ENCODE results near the gene KCNB1. TPM values are rescaled to one million over a fixed set of nuclear protein-coding genes. Genes with fewer than 3 reads are reported as not detected.

The KCNB1 gene
- polyA plus RNA-seq, 1 donor from 2014 or later: 3.6 TPM

DNA sequence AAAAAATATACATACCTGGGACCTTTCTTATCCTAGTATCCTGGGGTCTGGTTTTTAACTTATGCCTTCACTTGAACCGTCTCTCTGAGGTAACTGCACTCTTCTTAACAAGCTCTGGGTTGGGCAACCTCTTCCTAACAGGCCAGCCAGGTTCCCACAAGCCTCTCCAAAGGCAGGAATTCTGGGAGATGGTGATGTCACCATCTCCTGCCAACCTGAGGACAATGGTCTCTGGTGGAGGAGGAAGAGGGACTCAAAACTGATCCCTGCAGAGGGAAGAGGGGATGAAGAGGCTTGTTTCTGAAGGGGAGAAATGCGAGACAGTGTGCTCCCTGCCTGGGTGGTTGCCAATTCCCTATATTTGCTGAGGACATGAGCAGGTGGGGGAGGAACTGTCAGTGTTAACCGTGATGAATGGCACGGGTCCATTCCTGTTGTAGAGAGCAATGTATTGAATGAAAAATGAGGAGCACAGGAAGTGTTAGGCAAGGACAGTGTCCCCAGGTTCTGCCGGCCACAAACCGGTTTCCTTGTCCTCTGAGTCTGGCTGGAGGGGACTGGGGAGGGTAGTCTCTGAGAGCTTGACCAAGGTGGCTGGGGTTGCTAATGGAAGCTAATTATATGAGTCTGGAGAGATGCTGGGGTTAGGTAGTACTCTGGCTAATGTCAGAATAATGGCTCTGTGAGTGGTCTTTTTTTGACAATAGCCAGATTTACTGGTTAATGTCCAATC is 95.5 kb downstream of the KCNB1 start:
- Histone ChIP-seq H3F3A (ENCODE audit: insufficient read depth, low read length, poor library complexity, severe bottlenecking) (no peaks in the 10 kb centered on the region), H3K27ac (ENCODE audit: low read length) (no peak overlapping the region)

DNA sequence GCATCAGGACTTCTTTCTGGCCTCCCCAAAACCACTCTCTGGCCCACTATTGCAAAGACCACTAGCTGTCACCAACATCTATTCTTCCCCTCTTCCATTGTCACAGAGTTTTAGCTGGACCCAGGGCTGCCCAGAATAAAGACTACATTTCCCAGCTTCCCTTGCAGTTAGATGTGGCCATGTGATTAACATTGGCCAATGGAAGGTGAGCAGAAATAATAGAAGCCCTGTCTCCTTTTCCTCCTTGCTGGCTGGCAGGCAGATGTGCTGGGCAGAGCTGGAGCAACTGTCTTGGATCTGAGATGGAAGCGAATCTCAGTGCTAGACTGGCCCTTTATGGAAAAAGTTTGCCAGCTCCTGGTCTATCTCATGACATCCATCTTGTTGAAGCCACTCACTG is 97.0 kb downstream of the KCNB1 start:
- H2AFZ ChIP-seq (ENCODE audit: low read depth, low read length): no peak overlapping the region
- H3K27ac ChIP-seq (ENCODE audit: low read length): no peak overlapping the region
- no peak overlapping the region for H3K4me2 ChIP-seq (ENCODE audit: low read length)

More for the DNA sequence above, 95.5 kb downstream of the KCNB1 start:
- H3K4me2 ChIP-seq (ENCODE audit: low read length): no peak overlapping the region
- H4K20me1 ChIP-seq (ENCODE audit: insufficient read depth): no peaks in the 10 kb centered on the region
- H3K79me2 ChIP-seq (replicated peaks; ENCODE audit: insufficient read depth, low read length): no peaks in the 10 kb centered on the region
- H3K36me3 ChIP-seq (ENCODE audit: insufficient read depth, low read length): no peaks in the 10 kb centered on the region
- H2AFZ ChIP-seq (ENCODE audit: low read depth, low read length): no peak overlapping the region
- no peak overlapping the region for H3K9ac ChIP-seq (ENCODE audit: low read length)
- H3K27me3 ChIP-seq (ENCODE audit: insufficient read depth, low read depth, low read length): no peaks in the 10 kb centered on the region
- H3K9me3 ChIP-seq (ENCODE audit: low read length): no peaks in the 10 kb centered on the region
- no peak overlapping the region for H3K4me3 ChIP-seq (ENCODE audit: low read length)
- no peak for TF ChIP-seq POLR2AphosphoS5 (IDR thresholded peaks at IDR 0.05)
- no peak for TF ChIP-seq EZH2 (IDR thresholded peaks at IDR 0.05; ENCODE audit: borderline replicate concordance, insufficient read depth, low read length, poor library complexity, severe bottlenecking)
- TF ChIP-seq TAF1 (IDR thresholded peaks at IDR 0.05; ENCODE audit: low read depth): no peak
- no peak for TF ChIP-seq SMC3 (conservative IDR thresholded peaks at IDR 0.05; ENCODE audit: poor library complexity)
- no peak for TF ChIP-seq EP300 (conservative IDR thresholded peaks at IDR 0.05; ENCODE audit: poor library complexity, severe bottlenecking)
- TF ChIP-seq RAD21 (conservative IDR thresholded peaks at IDR 0.05): no peak
- no peak for TF ChIP-seq MXI1 (conservative IDR thresholded peaks at IDR 0.05; ENCODE audit: poor library complexity, severe bottlenecking)
- TF ChIP-seq, protein P1, sequence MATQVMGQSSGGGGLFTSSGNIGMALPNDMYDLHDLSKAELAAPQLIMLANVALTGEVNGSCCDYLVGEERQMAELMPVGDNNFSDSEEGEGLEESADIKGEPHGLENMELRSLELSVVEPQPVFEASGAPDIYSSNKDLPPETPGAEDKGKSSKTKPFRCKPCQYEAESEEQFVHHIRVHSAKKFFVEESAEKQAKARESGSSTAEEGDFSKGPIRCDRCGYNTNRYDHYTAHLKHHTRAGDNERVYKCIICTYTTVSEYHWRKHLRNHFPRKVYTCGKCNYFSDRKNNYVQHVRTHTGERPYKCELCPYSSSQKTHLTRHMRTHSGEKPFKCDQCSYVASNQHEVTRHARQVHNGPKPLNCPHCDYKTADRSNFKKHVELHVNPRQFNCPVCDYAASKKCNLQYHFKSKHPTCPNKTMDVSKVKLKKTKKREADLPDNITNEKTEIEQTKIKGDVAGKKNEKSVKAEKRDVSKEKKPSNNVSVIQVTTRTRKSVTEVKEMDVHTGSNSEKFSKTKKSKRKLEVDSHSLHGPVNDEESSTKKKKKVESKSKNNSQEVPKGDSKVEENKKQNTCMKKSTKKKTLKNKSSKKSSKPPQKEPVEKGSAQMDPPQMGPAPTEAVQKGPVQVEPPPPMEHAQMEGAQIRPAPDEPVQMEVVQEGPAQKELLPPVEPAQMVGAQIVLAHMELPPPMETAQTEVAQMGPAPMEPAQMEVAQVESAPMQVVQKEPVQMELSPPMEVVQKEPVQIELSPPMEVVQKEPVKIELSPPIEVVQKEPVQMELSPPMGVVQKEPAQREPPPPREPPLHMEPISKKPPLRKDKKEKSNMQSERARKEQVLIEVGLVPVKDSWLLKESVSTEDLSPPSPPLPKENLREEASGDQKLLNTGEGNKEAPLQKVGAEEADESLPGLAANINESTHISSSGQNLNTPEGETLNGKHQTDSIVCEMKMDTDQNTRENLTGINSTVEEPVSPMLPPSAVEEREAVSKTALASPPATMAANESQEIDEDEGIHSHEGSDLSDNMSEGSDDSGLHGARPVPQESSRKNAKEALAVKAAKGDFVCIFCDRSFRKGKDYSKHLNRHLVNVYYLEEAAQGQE (IDR thresholded peaks at IDR 0.05; ENCODE audit: borderline replicate concordance): no peak
- TF ChIP-seq, protein P2, sequence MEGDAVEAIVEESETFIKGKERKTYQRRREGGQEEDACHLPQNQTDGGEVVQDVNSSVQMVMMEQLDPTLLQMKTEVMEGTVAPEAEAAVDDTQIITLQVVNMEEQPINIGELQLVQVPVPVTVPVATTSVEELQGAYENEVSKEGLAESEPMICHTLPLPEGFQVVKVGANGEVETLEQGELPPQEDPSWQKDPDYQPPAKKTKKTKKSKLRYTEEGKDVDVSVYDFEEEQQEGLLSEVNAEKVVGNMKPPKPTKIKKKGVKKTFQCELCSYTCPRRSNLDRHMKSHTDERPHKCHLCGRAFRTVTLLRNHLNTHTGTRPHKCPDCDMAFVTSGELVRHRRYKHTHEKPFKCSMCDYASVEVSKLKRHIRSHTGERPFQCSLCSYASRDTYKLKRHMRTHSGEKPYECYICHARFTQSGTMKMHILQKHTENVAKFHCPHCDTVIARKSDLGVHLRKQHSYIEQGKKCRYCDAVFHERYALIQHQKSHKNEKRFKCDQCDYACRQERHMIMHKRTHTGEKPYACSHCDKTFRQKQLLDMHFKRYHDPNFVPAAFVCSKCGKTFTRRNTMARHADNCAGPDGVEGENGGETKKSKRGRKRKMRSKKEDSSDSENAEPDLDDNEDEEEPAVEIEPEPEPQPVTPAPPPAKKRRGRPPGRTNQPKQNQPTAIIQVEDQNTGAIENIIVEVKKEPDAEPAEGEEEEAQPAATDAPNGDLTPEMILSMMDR (IDR thresholded peaks at IDR 0.05; ENCODE audit: poor library complexity, severe bottlenecking): no peak
- no peaks in the 10 kb centered on the region for H3K9me2 ChIP-seq (ENCODE audit: insufficient read depth, low read length)

More for the DNA sequence above, 97.0 kb downstream of the KCNB1 start:
- Histone ChIP-seq H3K9me3 (ENCODE audit: low read length) (no peaks in the 10 kb centered on the region), H3F3A (ENCODE audit: insufficient read depth, low read length, poor library complexity, severe bottlenecking) (no peaks in the 10 kb centered on the region), H4K20me1 (ENCODE audit: insufficient read depth) (no peaks in the 10 kb centered on the region), H3K27me3 (ENCODE audit: insufficient read depth, low read depth, low read length) (no peaks in the 10 kb centered on the region), H3K9me2 (ENCODE audit: insufficient read depth, low read length) (no peaks in the 10 kb centered on the region), H3K4me3 (ENCODE audit: low read length) (no peak overlapping the region), H3K9ac (ENCODE audit: low read length) (no peak overlapping the region), H3K36me3 (ENCODE audit: insufficient read depth, low read length) (no peaks in the 10 kb centered on the region), H3K79me2 (replicated peaks; ENCODE audit: insufficient read depth, low read length) (no peaks in the 10 kb centered on the region)
- TF ChIP-seq RAD21 (conservative IDR thresholded peaks at IDR 0.05): no peak
- no peak for TF ChIP-seq MXI1 (conservative IDR thresholded peaks at IDR 0.05; ENCODE audit: poor library complexity, severe bottlenecking)
- TF ChIP-seq, protein P2 (IDR thresholded peaks at IDR 0.05; ENCODE audit: poor library complexity, severe bottlenecking): no peak
- TF ChIP-seq TAF1 (IDR thresholded peaks at IDR 0.05; ENCODE audit: low read depth): no peak
- TF ChIP-seq EZH2 (IDR thresholded peaks at IDR 0.05; ENCODE audit: borderline replicate concordance, insufficient read depth, low read length, poor library complexity, severe bottlenecking): no peak
- TF ChIP-seq POLR2AphosphoS5 (IDR thresholded peaks at IDR 0.05): no peak
- TF ChIP-seq SMC3 (conservative IDR thresholded peaks at IDR 0.05; ENCODE audit: poor library complexity): no peak
- TF ChIP-seq EP300 (conservative IDR thresholded peaks at IDR 0.05; ENCODE audit: poor library complexity, severe bottlenecking): no peak
- TF ChIP-seq, protein P1 (IDR thresholded peaks at IDR 0.05; ENCODE audit: borderline replicate concordance): no peak
